LNCaP clone FGC (cell line): ENCODE data around the gene CD83.

Experiments
- DNase-seq: peaks from one replicate; pipeline ENCODE4 v3.0.0-alpha.2; 2011; ENCODE audit warnings: low read depth
- H3K4me3 ChIP-seq: 2 replicates; pipeline ENCODE4 v1.5.1; 2011; ENCODE audit warnings: mild to moderate bottlenecking, low read depth, low read length, control low read depth
- TF ChIP-seq, protein P1 (sequence below): IDR thresholded peaks from 2 replicates; pipeline ENCODE4 v1.5.1; 2012; ENCODE audit warnings: mild to moderate bottlenecking; ENCODE audit not compliant: control insufficient read depth, insufficient read depth; ENCODE audit errors: extremely low read depth

Gene CD83

DNA sequence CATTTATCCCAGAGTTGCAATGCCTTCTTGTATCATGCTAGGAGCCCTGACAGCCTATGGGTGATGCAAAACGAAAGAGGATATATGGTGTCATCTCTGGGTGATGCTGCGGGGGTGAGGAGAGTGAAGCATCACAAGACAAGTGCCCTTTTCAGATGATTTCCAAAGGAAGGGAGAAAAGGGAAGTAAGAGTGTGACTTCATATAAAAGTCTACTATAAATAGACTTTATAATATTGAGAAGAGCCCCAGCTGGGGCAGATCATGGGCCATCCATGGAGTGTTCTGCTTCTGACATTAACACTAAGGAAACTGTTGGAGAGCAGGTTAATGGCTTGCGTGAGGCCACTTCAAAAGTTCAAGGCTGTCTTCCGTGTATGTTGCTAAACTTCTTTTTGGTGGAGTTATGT lies 4.4 kb downstream of the CD83 start:
- DNase-seq = no peak
- TF ChIP-seq, protein P1, sequence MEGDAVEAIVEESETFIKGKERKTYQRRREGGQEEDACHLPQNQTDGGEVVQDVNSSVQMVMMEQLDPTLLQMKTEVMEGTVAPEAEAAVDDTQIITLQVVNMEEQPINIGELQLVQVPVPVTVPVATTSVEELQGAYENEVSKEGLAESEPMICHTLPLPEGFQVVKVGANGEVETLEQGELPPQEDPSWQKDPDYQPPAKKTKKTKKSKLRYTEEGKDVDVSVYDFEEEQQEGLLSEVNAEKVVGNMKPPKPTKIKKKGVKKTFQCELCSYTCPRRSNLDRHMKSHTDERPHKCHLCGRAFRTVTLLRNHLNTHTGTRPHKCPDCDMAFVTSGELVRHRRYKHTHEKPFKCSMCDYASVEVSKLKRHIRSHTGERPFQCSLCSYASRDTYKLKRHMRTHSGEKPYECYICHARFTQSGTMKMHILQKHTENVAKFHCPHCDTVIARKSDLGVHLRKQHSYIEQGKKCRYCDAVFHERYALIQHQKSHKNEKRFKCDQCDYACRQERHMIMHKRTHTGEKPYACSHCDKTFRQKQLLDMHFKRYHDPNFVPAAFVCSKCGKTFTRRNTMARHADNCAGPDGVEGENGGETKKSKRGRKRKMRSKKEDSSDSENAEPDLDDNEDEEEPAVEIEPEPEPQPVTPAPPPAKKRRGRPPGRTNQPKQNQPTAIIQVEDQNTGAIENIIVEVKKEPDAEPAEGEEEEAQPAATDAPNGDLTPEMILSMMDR = no peak
- H3K4me3 ChIP-seq = no peak overlapping the region

DNA sequence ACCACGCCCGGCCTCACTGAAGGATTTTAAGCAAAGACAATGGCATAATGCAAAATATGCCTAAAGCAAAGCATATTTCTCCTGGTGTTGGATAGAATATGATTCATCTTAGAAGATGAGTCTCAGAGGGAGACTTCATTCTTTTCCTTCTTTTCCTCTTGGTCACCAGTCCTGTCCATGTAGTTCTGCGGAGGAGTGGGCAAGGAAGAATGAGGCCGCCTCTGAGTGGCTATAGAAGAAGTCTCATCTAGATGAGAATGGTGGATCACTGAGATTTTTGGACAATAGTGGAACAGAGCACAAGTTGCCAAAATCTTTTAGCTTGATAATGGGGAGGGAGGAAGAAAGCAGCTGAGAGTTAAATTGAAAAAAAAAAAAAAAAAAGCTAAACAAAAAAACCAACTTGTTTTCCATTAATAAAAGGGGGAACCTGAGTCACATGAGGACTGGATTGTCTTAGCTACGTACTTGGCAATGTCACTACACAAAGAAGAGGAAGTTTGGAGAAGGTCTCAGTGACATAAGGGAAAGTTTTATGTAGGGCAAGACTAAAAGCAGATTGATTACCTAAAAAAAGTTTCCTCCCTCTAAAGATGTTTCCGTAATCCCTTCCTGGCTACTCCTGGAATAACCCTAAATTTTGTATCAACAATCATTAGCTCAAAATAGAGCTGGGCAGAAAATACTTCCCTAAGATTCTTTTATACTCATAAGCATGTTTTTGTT lies 6.0 kb downstream of the CD83 start:
- no peak for DNase-seq
- H3K4me3 ChIP-seq = no peak overlapping the region
- TF ChIP-seq, protein P1 = no peak

DNA sequence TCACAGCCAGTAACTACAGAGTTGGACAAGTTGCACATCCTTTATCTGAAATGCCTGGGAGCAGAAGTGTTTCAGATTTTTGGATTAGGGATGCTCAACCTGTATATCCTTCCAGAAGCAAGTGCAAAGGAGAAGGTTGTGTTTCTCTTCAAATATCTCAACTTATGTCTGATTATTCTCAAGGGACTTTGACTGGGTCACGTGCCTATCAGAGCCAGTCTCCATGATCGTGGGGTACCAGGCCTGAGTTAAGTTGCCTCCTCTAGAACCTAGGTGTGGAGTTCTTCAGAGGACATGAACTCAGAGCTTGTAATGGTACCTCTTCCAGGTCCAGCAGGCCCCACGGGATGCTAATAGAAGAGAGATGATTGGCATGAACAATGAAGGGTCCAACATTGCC lies 7.8 kb downstream of the CD83 start:
- H3K4me3 ChIP-seq = no peak overlapping the region
- TF ChIP-seq, protein P1 = no peak
- no peak for DNase-seq

DNA sequence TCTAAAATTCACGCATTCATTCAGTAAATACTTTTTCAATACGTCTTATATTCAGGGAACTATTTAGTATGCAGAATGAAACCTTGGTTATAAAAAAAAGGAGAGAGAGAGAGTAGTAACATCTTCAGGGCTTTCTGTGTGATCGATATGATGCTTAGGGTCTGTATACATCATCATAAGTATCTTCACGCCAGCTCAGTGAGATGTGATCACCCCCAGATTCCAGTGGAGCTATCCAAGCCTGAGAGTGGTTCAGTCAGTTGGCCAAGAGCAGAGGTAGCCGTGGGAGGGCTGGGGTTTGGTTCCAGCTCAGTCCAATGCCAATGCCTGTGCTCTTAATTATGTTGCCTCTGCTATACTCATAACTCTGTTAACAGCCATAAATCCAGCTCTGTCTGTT lies 8.6 kb downstream of the CD83 start:
- H3K4me3 ChIP-seq = no peak overlapping the region
- TF ChIP-seq, protein P1 = no peak
- no peak for DNase-seq

DNA sequence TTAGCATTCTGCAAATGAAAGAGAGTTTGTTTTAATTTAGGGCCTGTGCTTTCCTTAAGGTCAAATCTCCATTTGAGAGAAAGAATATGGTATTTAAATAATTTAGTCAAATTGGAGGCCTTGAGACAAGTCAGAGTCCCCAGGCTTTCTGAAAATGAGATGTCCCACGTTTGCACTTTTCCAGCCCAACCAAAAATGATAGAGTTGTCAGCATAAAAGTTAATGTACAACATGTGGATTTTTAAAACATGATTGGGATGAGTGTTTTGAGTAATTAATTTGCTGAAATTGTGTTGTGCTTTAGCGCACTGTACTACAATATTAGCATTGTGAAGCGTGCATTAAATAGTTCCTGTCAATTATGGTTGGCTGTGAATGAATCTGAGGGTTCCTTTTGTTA lies 10.0 kb downstream of the CD83 start:
- TF ChIP-seq, protein P1 = no peak
- no peak for DNase-seq
- H3K4me3 ChIP-seq = no peak overlapping the region

DNA sequence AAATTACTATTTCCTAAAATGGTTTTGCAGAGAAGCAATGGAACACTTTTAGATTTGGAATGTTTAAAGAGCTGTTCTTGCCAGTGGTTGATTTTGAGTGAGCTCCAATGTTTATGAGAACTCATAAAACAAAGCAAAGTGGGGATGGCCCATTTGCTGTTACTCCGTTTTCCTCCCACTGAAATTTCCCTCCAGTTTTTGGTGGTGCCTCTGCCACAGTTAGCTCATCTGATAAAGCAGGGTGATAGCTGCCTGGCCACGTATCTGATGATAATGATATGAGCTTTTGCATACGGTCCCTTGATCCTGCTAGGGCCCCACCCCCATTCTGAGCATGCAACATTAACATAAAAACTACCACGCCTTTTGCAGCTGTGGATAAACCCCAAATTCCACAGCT lies 10.4 kb downstream of the CD83 start:
- TF ChIP-seq, protein P1 = no peak
- no peak overlapping the region for H3K4me3 ChIP-seq
- DNase-seq = no peak

DNA sequence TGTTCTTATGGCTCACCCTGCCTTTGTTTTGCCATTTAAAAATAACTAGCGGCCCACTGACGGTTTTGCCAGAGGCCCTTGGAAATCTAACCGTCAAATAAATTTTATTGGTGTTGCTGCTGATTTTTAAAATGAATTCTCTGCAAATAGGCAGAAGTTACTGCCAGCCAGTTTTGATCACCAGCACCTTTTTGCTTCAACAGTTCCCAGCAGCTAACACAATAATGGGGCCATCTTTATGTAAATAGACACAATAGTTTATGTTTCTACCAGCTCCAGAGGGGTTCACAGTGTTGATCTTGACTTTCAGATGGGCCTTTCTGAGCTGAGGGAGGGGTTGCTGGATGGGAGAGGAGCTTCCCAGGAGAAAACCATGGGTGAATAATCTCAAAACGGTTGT lies 11.2 kb downstream of the CD83 start:
- no peak for DNase-seq
- no peak overlapping the region for H3K4me3 ChIP-seq
- TF ChIP-seq, protein P1 = no peak
